CD14-positive monocyte (primary cell): ENCODE data around the gene ACAD10. TPM values are rescaled to one million over a fixed set of nuclear protein-coding genes. Genes with fewer than 3 reads are reported as not detected.
A peak's percentile ranks its signal among the peaks of the same experiment; 100 is the strongest.

ENCODE experiments used
- DNase-seq, 3 donors: peaks; one replicate each; pipeline ENCODE4 v3.0.0-alpha.2; 2011 to 2022
- H2AFZ ChIP-seq: 2 replicates; pipeline ENCODE4 v1.6.0; 2012; ENCODE audit warnings: mild to moderate bottlenecking, low read depth, low read length, inconsistent platforms; ENCODE audit not compliant: insufficient read depth, poor library complexity, severe bottlenecking
- H3K27ac ChIP-seq, 2 donors: 1 replicate in 1 of 2; 2 replicates in 1 of 2; pipeline ENCODE4 v1.5.1; 2012 to 2013; ENCODE audit warnings: low read length in 2 of 2, control low read depth in 1 of 2, inconsistent platforms in 1 of 2, low read depth in 1 of 2, mild to moderate bottlenecking in 1 of 2
- H3K27me3 ChIP-seq, 2 donors: one replicate each; pipeline versions ENCODE4 v1.6.0 to v1.6.1; 2011 to 2013; ENCODE audit warnings: low read length in 2 of 2; ENCODE audit not compliant: control insufficient read depth in 2 of 2, insufficient read depth in 2 of 2
- H3K36me3 ChIP-seq, 2 donors: replicated peaks in 1 of 2; 1 replicate in 1 of 2; 2 replicates in 1 of 2; pipeline versions ENCODE4 v1.5.1 to v1.6.1; 2012 to 2013; ENCODE audit warnings: low read length in 2 of 2, control low read depth in 1 of 2, inconsistent platforms in 1 of 2, mild to moderate bottlenecking in 1 of 2; ENCODE audit not compliant: insufficient read depth in 2 of 2, control insufficient read depth in 1 of 2
- H3K4me1 ChIP-seq, 2 donors: 1 replicate in 1 of 2; 2 replicates in 1 of 2; pipeline versions ENCODE4 v1.5.1 to v1.6.1; 2012 to 2013; ENCODE audit warnings: low read length in 2 of 2, control low read depth in 1 of 2, inconsistent platforms in 1 of 2, mild to moderate bottlenecking in 1 of 2, moderate library complexity in 1 of 2; ENCODE audit not compliant: insufficient read depth in 2 of 2, control insufficient read depth in 1 of 2
- H3K4me2 ChIP-seq: replicated peaks from 2 replicates; pipeline ENCODE3; 2012; ENCODE audit warnings: low read length, moderate library complexity, mild to moderate bottlenecking; ENCODE audit not compliant: poor library complexity, severe bottlenecking; ENCODE audit errors: extremely low read depth
- H3K4me3 ChIP-seq, 3 experiments: fragments of 200-600 bp in 1 of 3; sonication (generic) in 1 of 3; replicated peaks in 1 of 3; 1 replicate in 2 of 3; 2 replicates in 1 of 3; pipeline ENCODE4 v1.5.1; 2011 to 2013; ENCODE audit warnings: low read length in 3 of 3, mild to moderate bottlenecking in 3 of 3, control low read depth in 2 of 3, low read depth in 2 of 3, inconsistent platforms in 1 of 3, moderate library complexity in 1 of 3
- H3K79me2 ChIP-seq: 2 replicates; pipeline ENCODE4 v1.6.0; 2012; ENCODE audit warnings: mild to moderate bottlenecking, control low read depth, inconsistent platforms, low read length, moderate library complexity; ENCODE audit not compliant: insufficient read depth
- H3K9ac ChIP-seq: 2 replicates; pipeline ENCODE4 v1.6.0; 2017; ENCODE audit warnings: low read length, mild to moderate bottlenecking; ENCODE audit not compliant: insufficient read depth, poor library complexity, severe bottlenecking
- H3K9me3 ChIP-seq, 2 donors: replicated peaks in 1 of 2; 1 replicate in 1 of 2; 2 replicates in 1 of 2; pipeline versions ENCODE4 v1.5.1 to v1.6.1; 2012 to 2013; ENCODE audit warnings: low read length in 2 of 2, control low read depth in 1 of 2; ENCODE audit not compliant: control insufficient read depth in 1 of 2, insufficient read depth in 1 of 2
- H4K20me1 ChIP-seq: 2 replicates; pipeline ENCODE4 v1.6.0; 2012; ENCODE audit warnings: mild to moderate bottlenecking, low read length, control low read depth, moderate library complexity; ENCODE audit not compliant: insufficient read depth
- H3K27ac Mint-ChIP-seq, 7 donors: one replicate each; pipeline ENCODE4 v1.8.0; 2020; ENCODE audit warnings: mild to moderate bottlenecking in 7 of 7, mixed read lengths in 7 of 7, moderate library complexity in 6 of 7, inconsistent platforms in 2 of 7
- H3K27me3 Mint-ChIP-seq, 3 donors: one replicate each; pipeline ENCODE4 v1.8.0; 2021 to 2022; ENCODE audit warnings: low read depth in 3 of 3, mild to moderate bottlenecking in 3 of 3, mixed read lengths in 3 of 3, moderate library complexity in 3 of 3, inconsistent platforms in 1 of 3
- H3K36me3 Mint-ChIP-seq, 2 donors: one replicate each; pipeline ENCODE4 v1.8.0; 2020; ENCODE audit warnings: mixed read lengths in 2 of 2, inconsistent platforms in 1 of 2, mild to moderate bottlenecking in 1 of 2
- H3K4me1 Mint-ChIP-seq: one replicate; pipeline ENCODE4 v1.8.0; 2020; ENCODE audit warnings: mild to moderate bottlenecking, mixed read lengths
- H3K4me3 Mint-ChIP-seq, 2 donors: one replicate each; pipeline ENCODE4 v1.8.0; 2020; ENCODE audit warnings: mild to moderate bottlenecking in 2 of 2, mixed read lengths in 2 of 2, moderate library complexity in 1 of 2
- H3K9me3 Mint-ChIP-seq, 7 donors: one replicate each; pipeline ENCODE4 v1.8.0; 2020 to 2022; ENCODE audit warnings: mixed read lengths in 7 of 7, mild to moderate bottlenecking in 6 of 7, moderate library complexity in 6 of 7, inconsistent platforms in 2 of 7
- CTCF ChIP-seq: fragments of 200-600 bp; IDR thresholded peaks from one replicate; pipeline ENCODE4 v1.8.0; 2022; ENCODE audit warnings: antibody characterized with exemption, mild to moderate bottlenecking
- WGBS: methylation state at CpG from one replicate; pipeline ENCODE4 v1.1.5; 2013; ENCODE audit warnings: missing lambda C conversion rate; ENCODE audit not compliant: insufficient coverage; 5-methylcytosine and 5-hydroxymethylcytosine counted together
- intact Hi-C, 2 donors: fragments of 100-400 bp; cut with micrococcal nuclease; formaldehyde crosslinking; loops; one replicate each; pipeline versions ENCODE4 v1.15.0 to v1.15.1; 2023
- polyA plus RNA-seq, 3 donors: library from polyadenylated mRNA; depleted of rRNA in 1 of 3; unstranded in 2 of 3; stranded (reverse) in 1 of 3; fragments of 300-500 nt in 2 of 3; fragments of >200 nt in 1 of 3; fragmentation: Illumina TruSeq in 2 of 3; gene quantifications; 1 replicate in 2 of 3; 2 replicates in 1 of 3; pipeline ENCODE4 v1.2.3, GENCODE V29; 2012 to 2021

ACAD10 gene
- polyA plus RNA-seq, 3 donors, result 9.4 to 34.3 (median 10.1) TPM

- TF ChIP-seq CTCF, result no peak
- Mint-ChIP-seq H3K27ac (peak overlapping the region in 2 of 7 donors; percentile 10 to 42), H3K27me3 (peaks cover 1 to 5% (median 3%) of the 10 kb centered on the region in 3 donors), H3K4me1 (peaks cover 60% of the 10 kb centered on the region), H3K4me3 (no peak overlapping the region), H3K9me3 (no peaks in the 10 kb centered on the region), H3K36me3 (peaks cover 3 to 14% of the 10 kb centered on the region in 2 donors)
- H3K9ac ChIP-seq, result no peak overlapping the region
- H3K9me3 ChIP-seq, result no peaks in the 10 kb centered on the region
- peaks cover 18% of the 10 kb centered on the region for H4K20me1 ChIP-seq
- no peak overlapping the region for H3K4me2 ChIP-seq
- WGBS, result 90% methylated on average over 3 of the region's 6 CpGs
- intact Hi-C loops, result no loop called here
- H2AFZ ChIP-seq, result no peak overlapping the region
- H3K27ac ChIP-seq, result no peak overlapping the region
- peaks cover 34 to 36% of the 10 kb centered on the region in 2 donors for H3K4me1 ChIP-seq
- no peaks in the 10 kb centered on the region for H3K36me3 ChIP-seq
- peaks cover 31% of the 10 kb centered on the region for H3K79me2 ChIP-seq
- no peak for DNase-seq
- H3K4me3 ChIP-seq, result no peak overlapping the region
- no peaks in the 10 kb centered on the region for H3K27me3 ChIP-seq
Measured at GRCh38 chr12:111764120-111764821, 78.4 kb downstream of the ACAD10 start.

GRCh38 chr12:111766608-111767361, 80.9 kb downstream of the ACAD10 start, which contains the start of gene ALDH2:
Gene ALDH2, plus strand, starts transcription at chr12:111766933. Its CDS starts 50 bp downstream, at chr12:111766983.
- peaks cover 3 to 7% of the 10 kb centered on the region in 2 donors for H3K36me3 ChIP-seq
- peaks cover 56% of the 10 kb centered on the region for H3K79me2 ChIP-seq
- peak; percentile 30 to 65 (median 43) for DNase-seq
- peaks cover 21% of the 10 kb centered on the region for H4K20me1 ChIP-seq
- H3K4me2 ChIP-seq, result peak within 1 kb of the TSS; percentile 94
- peak within 1 kb of the TSS; percentile 56 to 85 for H3K27ac ChIP-seq
- H3K9ac ChIP-seq, result peak within 1 kb of the TSS; percentile 87
- H3K27me3 Mint-ChIP-seq, result peaks cover 1 to 3% (median 3%) of the 10 kb centered on the region in 3 donors
- no peaks in the 10 kb centered on the region for H3K9me3 Mint-ChIP-seq
- H3K9me3 ChIP-seq, result no peaks in the 10 kb centered on the region
- intact Hi-C loops, result no loop called here
- peak within 1 kb of the TSS; percentile 92 to 97 (median 93) for H3K4me3 ChIP-seq
- H3K4me3 Mint-ChIP-seq, result peak within 1 kb of the TSS; percentile 97 to 99
- no peaks in the 10 kb centered on the region for H3K27me3 ChIP-seq
- H3K4me1 ChIP-seq, result peaks cover 59 to 61% of the 10 kb centered on the region in 2 donors
- peaks cover 9 to 25% of the 10 kb centered on the region in 2 donors for H3K36me3 Mint-ChIP-seq
- TF ChIP-seq CTCF, result no peak
- WGBS, result under 1% methylated on average over 73 of the region's 73 CpGs
- H3K4me1 Mint-ChIP-seq, result peaks cover 74% of the 10 kb centered on the region
- peak within 1 kb of the TSS; percentile 83 to 94 (median 91) for H3K27ac Mint-ChIP-seq
- H2AFZ ChIP-seq, result peak within 1 kb of the TSS; percentile 92
